SK-N-MC (cell line): ENCODE data around the gene CHN2.

Experiments
- DNase-seq: peaks from one replicate; pipeline ENCODE4 v3.0.0-alpha.2; 2011; ENCODE audit warnings: low read depth, low spot score
- H3K27ac ChIP-seq: fragments of 200-600 bp; sonication (generic); 2 replicates; pipeline ENCODE4 v1.5.1; 2016; ENCODE audit warnings: mixed run types
- H3K36me3 ChIP-seq: fragments of 200-600 bp; sonication (generic); 2 replicates; pipeline ENCODE4 v1.6.1; 2017; ENCODE audit warnings: antibody characterized with exemption, low read length, mixed read lengths; ENCODE audit not compliant: insufficient read depth
- H3K4me3 ChIP-seq: fragments of 200-600 bp; sonication (generic); 2 replicates; pipeline ENCODE4 v1.5.1; 2016
- H3K9ac ChIP-seq: fragments of 200-600 bp; sonication (generic); 2 replicates; pipeline ENCODE4 v1.8.0; 2017; ENCODE audit warnings: mixed run types, mixed read lengths; ENCODE audit not compliant: insufficient read length
- H3K9me3 ChIP-seq: fragments of 200-600 bp; sonication (generic); 2 replicates; pipeline ENCODE4 v1.6.1; 2017; ENCODE audit warnings: low read depth, mild to moderate bottlenecking, antibody characterized with exemption, low read length, moderate library complexity, mixed read lengths
- EZH2 ChIP-seq: fragments of 200-600 bp; sonication (generic); IDR thresholded peaks from one replicate; pipeline ENCODE4 v1.6.1; 2017; ENCODE audit warnings: antibody characterized with exemption
- FOXP2 ChIP-seq: optimal IDR thresholded peaks from 2 replicates; pipeline ENCODE3; 2011; ENCODE audit warnings: mild to moderate bottlenecking, moderate library complexity; ENCODE audit not compliant: insufficient read depth; ENCODE audit errors: extremely low read length, control extremely low read depth
- POLR2AphosphoS5 ChIP-seq: IDR thresholded peaks from 2 replicates; pipeline ENCODE4 v1.6.1; 2012; ENCODE audit warnings: mild to moderate bottlenecking, low read depth, low read length, borderline replicate concordance

Gene CHN2

GRCh38 chr7:29401769-29402168, 207.2 kb downstream of the CHN2 start:
- Histone ChIP-seq H3K36me3 (peaks cover 28% of the 10 kb centered on the region; the same call in 1 of the 2 replicates), H3K9ac (no peak overlapping the region), H3K4me3 (no peak overlapping the region), H3K27ac (no peak overlapping the region), H3K9me3 (no peaks in the 10 kb centered on the region)
- TF ChIP-seq FOXP2 = no peak
- TF ChIP-seq EZH2 = no peak
- no peak for TF ChIP-seq POLR2AphosphoS5
- DNase-seq = no peak

DNA sequence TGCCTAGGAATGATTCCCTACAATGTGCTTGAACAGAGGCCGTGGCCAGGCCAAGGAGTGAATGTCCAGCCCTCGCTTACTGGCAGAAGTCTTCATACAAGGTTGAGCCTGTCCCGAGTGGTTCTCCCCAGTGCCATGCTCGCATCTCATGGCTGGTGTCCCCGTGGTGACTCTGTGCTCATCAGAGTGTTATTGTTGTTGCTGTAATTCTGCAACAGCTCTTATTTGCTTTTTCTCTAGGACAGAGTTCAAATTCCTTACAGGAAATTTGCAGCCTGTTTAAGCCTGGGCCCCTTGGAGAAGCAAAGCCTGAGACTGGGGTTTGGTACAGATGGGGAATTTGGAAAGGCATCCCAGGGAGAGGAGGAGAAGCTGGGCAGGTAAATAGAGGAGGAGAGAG, 211.3 kb downstream of the CHN2 start:
- Histone ChIP-seq H3K27ac (no peak overlapping the region), H3K36me3 (peaks cover 9% of the 10 kb centered on the region; the same call in 1 of the 2 replicates), H3K9ac (no peak overlapping the region), H3K9me3 (no peaks in the 10 kb centered on the region), H3K4me3 (no peak overlapping the region)
- TF ChIP-seq EZH2 (no peak), POLR2AphosphoS5 (no peak), FOXP2 (no peak)
- DNase-seq = no peak

DNA sequence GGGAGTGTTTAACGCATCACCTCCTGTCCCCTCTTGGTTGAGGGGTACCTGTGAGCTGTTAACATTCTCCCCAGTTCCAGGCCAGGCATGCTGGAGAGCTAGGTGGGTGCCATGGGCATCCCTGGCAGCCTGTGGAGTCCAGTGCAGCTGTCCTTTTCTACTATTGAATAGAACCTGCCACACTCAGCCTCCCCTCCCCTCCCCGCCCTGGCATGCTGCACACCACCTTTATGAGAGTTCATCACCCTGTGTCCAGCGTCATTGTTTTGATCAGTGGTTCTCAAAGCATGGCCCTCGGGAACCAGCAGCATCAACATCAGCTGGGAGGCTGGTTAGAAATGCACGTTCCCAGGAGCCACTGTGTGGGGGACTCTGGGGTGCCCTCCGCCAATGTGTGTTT, 211.8 kb downstream of the CHN2 start:
- Histone ChIP-seq H3K4me3 (no peak overlapping the region), H3K27ac (no peak overlapping the region), H3K9me3 (no peaks in the 10 kb centered on the region), H3K36me3 (peaks cover 9% of the 10 kb centered on the region; the same call in 1 of the 2 replicates), H3K9ac (no peak overlapping the region)
- TF ChIP-seq POLR2AphosphoS5 (no peak), EZH2 (no peak), FOXP2 (no peak)
- DNase-seq = no peak

DNA sequence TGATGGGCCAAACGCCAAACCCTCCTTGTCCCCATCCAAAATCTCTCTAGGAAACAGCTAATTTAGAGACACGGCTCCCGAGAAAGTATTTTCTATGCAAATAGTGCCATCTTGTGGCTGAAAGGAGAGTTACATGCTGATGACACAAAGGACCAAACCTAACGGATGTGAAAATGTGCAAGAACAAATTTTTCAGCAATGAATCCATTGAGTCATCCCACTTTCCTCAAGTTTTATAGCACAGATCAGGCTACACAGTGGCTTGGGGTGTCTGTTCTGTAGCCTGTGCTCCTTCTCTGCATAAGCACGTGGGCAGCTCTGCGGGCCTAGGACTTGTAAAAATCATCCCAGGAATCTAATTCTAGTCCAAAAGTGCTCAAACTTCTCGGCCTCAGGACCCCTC, 214.3 kb downstream of the CHN2 start:
- DNase-seq = peak; percentile 76
- Histone ChIP-seq H3K4me3 (no peak overlapping the region), H3K9ac (no peak overlapping the region), H3K36me3 (peaks cover 5% of the 10 kb centered on the region; the same call in 1 of the 2 replicates), H3K9me3 (no peaks in the 10 kb centered on the region), H3K27ac (no peak overlapping the region)
- TF ChIP-seq EZH2 (no peak), POLR2AphosphoS5 (no peak), FOXP2 (no peak)

DNA sequence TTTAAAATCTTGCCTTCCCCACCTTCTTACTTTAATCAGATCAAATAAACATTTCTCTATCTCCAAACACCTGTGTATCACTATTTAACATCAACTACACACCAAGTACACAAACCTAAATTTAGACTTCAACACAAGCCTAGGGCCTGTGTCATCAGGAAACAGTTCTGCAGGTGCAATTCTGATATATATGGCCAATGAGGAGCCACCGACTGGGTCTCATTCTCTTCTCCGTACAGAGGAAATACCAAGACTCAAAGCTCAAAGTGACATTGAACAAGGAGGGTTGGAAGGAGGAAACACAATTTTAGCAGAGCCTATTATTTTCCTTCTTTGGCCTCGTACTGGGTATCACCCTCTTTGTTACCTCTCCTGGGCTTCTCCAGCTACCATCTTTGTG, 216.4 kb downstream of the CHN2 start:
- no peaks in the 10 kb centered on the region for H3K9me3 ChIP-seq
- DNase-seq = no peak
- no peak overlapping the region for H3K27ac ChIP-seq
- no peak overlapping the region for H3K4me3 ChIP-seq
- TF ChIP-seq FOXP2 (no peak), EZH2 (no peak), POLR2AphosphoS5 (no peak)
- H3K36me3 ChIP-seq = peaks cover 3% of the 10 kb centered on the region; the same call in 1 of the 2 replicates
- H3K9ac ChIP-seq = no peak overlapping the region

- H3K36me3 ChIP-seq = peaks cover 3% of the 10 kb centered on the region; the same call in 1 of the 2 replicates
- no peak for TF ChIP-seq FOXP2
- TF ChIP-seq EZH2 = no peak
- TF ChIP-seq POLR2AphosphoS5 = no peak
These were observed 218.3 kb downstream of the CHN2 start for GRCh38 chr7:29412912-29413311.

DNA sequence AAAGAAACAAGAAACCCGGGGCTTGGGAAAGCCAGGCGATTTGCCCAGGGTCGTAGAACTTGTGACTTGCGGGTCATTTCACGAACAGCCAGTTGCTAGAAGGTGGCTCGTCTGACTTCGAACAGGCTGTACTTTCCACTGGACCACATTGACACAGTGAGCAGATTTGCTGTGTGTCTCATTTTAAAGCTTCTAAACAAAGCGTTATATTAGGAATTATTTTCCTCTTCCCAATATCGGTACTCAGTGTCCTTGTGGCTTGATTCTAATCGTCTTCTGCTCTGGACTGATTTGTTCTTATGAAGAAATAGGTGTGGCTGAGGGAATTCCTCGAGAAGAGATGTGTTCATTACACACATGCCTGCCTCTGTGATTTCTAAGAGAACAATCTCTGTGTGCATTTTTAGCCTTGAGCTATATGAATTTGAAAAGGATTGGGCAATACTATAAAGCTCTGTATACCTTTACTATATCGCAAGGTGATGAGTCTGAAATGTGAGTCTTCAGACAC, 219.1 kb downstream of the CHN2 start:
- H3K9me3 ChIP-seq = no peaks in the 10 kb centered on the region
- DNase-seq = no peak
- H3K9ac ChIP-seq = no peak overlapping the region
- H3K36me3 ChIP-seq = peaks cover 3% of the 10 kb centered on the region; the same call in 1 of the 2 replicates
- no peak overlapping the region for H3K27ac ChIP-seq
- TF ChIP-seq POLR2AphosphoS5 (no peak), FOXP2 (no peak), EZH2 (no peak)
- H3K4me3 ChIP-seq = no peak overlapping the region

More at GRCh38 chr7:29412912-29413311, 218.3 kb downstream of the CHN2 start:
- Histone ChIP-seq H3K9me3 (no peaks in the 10 kb centered on the region), H3K9ac (no peak overlapping the region), H3K27ac (no peak overlapping the region), H3K4me3 (no peak overlapping the region)
- no peak for DNase-seq

DNA sequence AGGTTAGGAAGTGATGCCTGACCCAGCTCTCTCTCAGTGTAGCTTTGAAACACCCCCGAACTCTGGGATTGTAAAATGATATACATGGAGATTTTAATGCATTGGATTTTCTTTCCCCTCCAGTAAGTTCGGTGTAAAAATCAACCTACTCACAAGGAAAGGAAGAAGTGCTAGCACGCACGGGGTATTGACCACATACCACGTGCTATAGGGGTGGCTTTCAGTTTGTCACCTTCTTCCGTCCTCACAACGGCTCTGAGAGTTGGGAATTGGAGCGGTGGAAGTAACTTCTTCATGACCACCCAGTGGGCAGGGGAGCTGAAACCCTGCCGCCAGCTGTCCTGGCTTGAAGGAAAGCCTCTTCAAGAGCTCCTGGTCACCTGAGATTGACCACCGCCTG, 219.6 kb downstream of the CHN2 start:
- no peaks in the 10 kb centered on the region for H3K9me3 ChIP-seq
- peaks cover 3% of the 10 kb centered on the region; the same call in 1 of the 2 replicates for H3K36me3 ChIP-seq
- TF ChIP-seq POLR2AphosphoS5 (no peak), FOXP2 (no peak), EZH2 (no peak)
- H3K4me3 ChIP-seq = no peak overlapping the region
- H3K9ac ChIP-seq = no peak overlapping the region
- no peak for DNase-seq
- no peak overlapping the region for H3K27ac ChIP-seq

GRCh38 chr7:29415215-29415614, 220.6 kb downstream of the CHN2 start:
- Histone ChIP-seq H3K36me3 (peaks cover 3% of the 10 kb centered on the region; the same call in 1 of the 2 replicates), H3K9me3 (no peaks in the 10 kb centered on the region), H3K27ac (no peak overlapping the region), H3K4me3 (no peak overlapping the region), H3K9ac (no peak overlapping the region)
- TF ChIP-seq EZH2 (no peak), FOXP2 (no peak)
- DNase-seq = no peak
